Inferior parietal cortex (tissue), 1 donor: Measurements from ENCODE around the gene SLC25A17.
A peak's percentile ranks its signal among the peaks of the same experiment; 100 is the strongest.
"Not testable (repeated sequence)": the region's sequence is repeated elsewhere in the genome, so short reads cannot be mapped to it uniquely, and the experiment has no call there.

ENCODE experiments used
- DNase-seq: peaks from one replicate; pipeline ENCODE4 v3.0.0-alpha.2; 2016; ENCODE audit errors: extremely low spot score

SLC25A17 gene

GRCh38 chr22:40819599-40820140 lies 524 bp upstream of the SLC25A17 start:
- DNase-seq, result peak; percentile 8

- no peak for DNase-seq
Observed at GRCh38 chr22:40818192-40818746, 877 bp downstream of the SLC25A17 start.

GRCh38 chr22:40817737-40818136 lies 1.4 kb downstream of the SLC25A17 start:
- no peak for DNase-seq

GRCh38 chr22:40813912-40814315 lies 5.2 kb downstream of the SLC25A17 start:
- no peak for DNase-seq

GRCh38 chr22:40808018-40808841 lies 10.9 kb downstream of the SLC25A17 start:
- no peak for DNase-seq

GRCh38 chr22:40806711-40807110 lies 12.4 kb downstream of the SLC25A17 start:
- no peak for DNase-seq

- no peak for DNase-seq
Observed at GRCh38 chr22:40805699-40806203, 13.4 kb downstream of the SLC25A17 start.

GRCh38 chr22:40805239-40805638 lies 13.9 kb downstream of the SLC25A17 start:
- DNase-seq, result no peak

GRCh38 chr22:40803321-40803720 lies 15.8 kb downstream of the SLC25A17 start:
- no peak for DNase-seq

- DNase-seq, result no peak
Observed at GRCh38 chr22:40799008-40799407, 20.1 kb downstream of the SLC25A17 start.

- DNase-seq, result no peak
Observed at GRCh38 chr22:40797427-40797826, 21.7 kb downstream of the SLC25A17 start.

GRCh38 chr22:40792451-40792850 lies 26.7 kb downstream of the SLC25A17 start:
- DNase-seq, result no peak

GRCh38 chr22:40791241-40791640 lies 27.9 kb downstream of the SLC25A17 start:
- no peak for DNase-seq

- DNase-seq, result no peak
Observed at GRCh38 chr22:40789131-40789530, 30.0 kb downstream of the SLC25A17 start.

GRCh38 chr22:40782521-40782920 lies 36.6 kb downstream of the SLC25A17 start:
- no peak for DNase-seq

- not testable (repeated sequence) for DNase-seq
Observed at GRCh38 chr22:40781749-40782148, 37.4 kb downstream of the SLC25A17 start.

GRCh38 chr22:40769761-40770160 lies 49.4 kb downstream of the SLC25A17 start:
- DNase-seq, result no peak

- no peak for DNase-seq
Observed at GRCh38 chr22:40768206-40768605, 50.9 kb downstream of the SLC25A17 start.

GRCh38 chr22:40766956-40767355 lies 52.2 kb downstream of the SLC25A17 start:
- no peak for DNase-seq

GRCh38 chr22:40764763-40765441 lies 54.2 kb downstream of the SLC25A17 start:
- DNase-seq, result no peak

GRCh38 chr22:40759294-40759840 lies 59.8 kb downstream of the SLC25A17 start:
- no peak for DNase-seq

- not testable (repeated sequence) for DNase-seq
Observed at GRCh38 chr22:40758851-40759250, 60.3 kb downstream of the SLC25A17 start.
